Measurements from ENCODE around the gene ATP6V1B1.

- no peak for TF ChIP-seq POLR2A (IDR thresholded peaks at IDR 0.05; ENCODE audit: low read depth, low read length)
- TF ChIP-seq POLR2AphosphoS5 (IDR thresholded peaks at IDR 0.05; ENCODE audit: low read depth, low read length), result no peak
- no peak for TF ChIP-seq TAF1 (IDR thresholded peaks at IDR 0.05; ENCODE audit: borderline replicate concordance, low read depth, low read length)
Observed at GRCh38 chr2:70988151-70988550, 52.5 kb downstream of the ATP6V1B1 start.

All from GM12892 (cell line).